ENCODE data around the gene CBLB. TPM values are rescaled to one million over a fixed set of nuclear protein-coding genes. Genes with fewer than 3 reads are reported as not detected.

CBLB gene
- total RNA-seq, 4 donors from 2014 or later: 94.7 to 205 (median 126) TPM

GRCh38 chr3:105672996-105673395 is 195.8 kb downstream of the CBLB start:
- no peak for DNase-seq (ENCODE audit: low spot score)
- no peak for TF ChIP-seq CTCF (IDR thresholded peaks at IDR 0.05)
- ATAC-seq (ENCODE audit: low FRiP score): no peak

GRCh38 chr3:105662306-105662705 is 206.5 kb downstream of the CBLB start:
- no peak for DNase-seq (ENCODE audit: low spot score)
- ATAC-seq (ENCODE audit: low FRiP score): no peak
- TF ChIP-seq CTCF (IDR thresholded peaks at IDR 0.05): no peak

- DNase-seq (ENCODE audit: low spot score) (no peak), ATAC-seq (ENCODE audit: low FRiP score) (no peak)
- TF ChIP-seq CTCF (IDR thresholded peaks at IDR 0.05): no peak
Measured at GRCh38 chr3:105661461-105661860, 207.4 kb downstream of the CBLB start.

- no peak for TF ChIP-seq CTCF (IDR thresholded peaks at IDR 0.05)
- peak; percentile 32 for ATAC-seq (ENCODE audit: low FRiP score)
- DNase-seq (ENCODE audit: low spot score): no peak
Measured at GRCh38 chr3:105656651-105657504, 211.9 kb downstream of the CBLB start.

GRCh38 chr3:105653868-105654267 is 214.9 kb downstream of the CBLB start:
- DNase-seq (ENCODE audit: low spot score): no peak
- no peak for TF ChIP-seq CTCF (IDR thresholded peaks at IDR 0.05)
- ATAC-seq (ENCODE audit: low FRiP score): no peak

GRCh38 chr3:105653166-105653565 is 215.6 kb downstream of the CBLB start:
- TF ChIP-seq CTCF (IDR thresholded peaks at IDR 0.05): no peak
- no peak for ATAC-seq (ENCODE audit: low FRiP score)
- DNase-seq (ENCODE audit: low spot score): no peak

- DNase-seq (ENCODE audit: low spot score) (no peak), ATAC-seq (ENCODE audit: low FRiP score) (no peak)
- TF ChIP-seq CTCF (IDR thresholded peaks at IDR 0.05): no peak
Measured at GRCh38 chr3:105649480-105649879, 219.3 kb downstream of the CBLB start.
